Stimulated activated CD8-positive, alpha-beta memory T cell treated with anti-CD3 and anti-CD28 coated beads, Interleukin-15, amount 100 ng/mL, for 4 hours (primary cell): ENCODE data around the gene RAB3IL1.
"Not testable (repeated sequence)": the region's sequence is repeated elsewhere in the genome, so short reads cannot be mapped to it uniquely, and the experiment has no call there.

Source experiments
- DNase-seq, 2 donors: peaks; one replicate each; pipeline ENCODE4 v3.0.0-alpha.2; 2020; ENCODE audit warnings: low read depth in 2 of 2

RAB3IL1 gene

GRCh38 chr11:61917334-61918109 is at the start of gene RAB3IL1:
Gene RAB3IL1, minus strand, starts transcription at chr11:61917566. Its CDS starts 199 bp downstream, at chr11:61917367.
- DNase-seq = no peak

- DNase-seq = no peak
Measured at GRCh38 chr11:61966734-61967115, 49.4 kb upstream of the RAB3IL1 start.

- not testable (repeated sequence) for DNase-seq
Measured at GRCh38 chr11:61964666-61965271, 47.4 kb upstream of the RAB3IL1 start.

GRCh38 chr11:61964058-61964665 is 46.8 kb upstream of the RAB3IL1 start:
- DNase-seq = no peak

GRCh38 chr11:61963282-61964057 is 46.1 kb upstream of the RAB3IL1 start:
- DNase-seq = no peak

- DNase-seq = no peak
Measured at GRCh38 chr11:61963016-61963281, 45.6 kb upstream of the RAB3IL1 start.

- no peak for DNase-seq
Measured at GRCh38 chr11:61962213-61963015, 45.0 kb upstream of the RAB3IL1 start.

- no peak for DNase-seq
Measured at GRCh38 chr11:61961570-61962212, 44.3 kb upstream of the RAB3IL1 start.

- no peak for DNase-seq
Measured at GRCh38 chr11:61960532-61960931, 43.2 kb upstream of the RAB3IL1 start.

GRCh38 chr11:61959678-61960077 is 42.3 kb upstream of the RAB3IL1 start:
- DNase-seq = no peak

- DNase-seq = no peak
Measured at GRCh38 chr11:61959114-61959513, 41.7 kb upstream of the RAB3IL1 start.

- DNase-seq = no peak
Measured at GRCh38 chr11:61958590-61958989, 41.2 kb upstream of the RAB3IL1 start.

GRCh38 chr11:61957021-61957770 is 39.8 kb upstream of the RAB3IL1 start:
- DNase-seq = no peak

GRCh38 chr11:61956191-61957020 is 39.0 kb upstream of the RAB3IL1 start:
- DNase-seq = no peak

- no peak for DNase-seq
Measured at GRCh38 chr11:61955422-61956135, 38.2 kb upstream of the RAB3IL1 start.

GRCh38 chr11:61954851-61955421 is 37.6 kb upstream of the RAB3IL1 start:
- no peak for DNase-seq

- no peak for DNase-seq
Measured at GRCh38 chr11:61954106-61954850, 36.9 kb upstream of the RAB3IL1 start.

- not testable (repeated sequence) for DNase-seq
Measured at GRCh38 chr11:61953632-61954031, 36.3 kb upstream of the RAB3IL1 start.
